Colon (tissue), 2 donors: ENCODE measurements around the gene GLS2.

Experiments used
- FAIRE-seq: peaks from 2 replicates; lab custom pipeline; 2012; peaks lifted over from hg19 to GRCh38; lab: Jason Lieb, UNC
- donor health status: control.
- donor health status: control.

GLS2 gene

DNA sequence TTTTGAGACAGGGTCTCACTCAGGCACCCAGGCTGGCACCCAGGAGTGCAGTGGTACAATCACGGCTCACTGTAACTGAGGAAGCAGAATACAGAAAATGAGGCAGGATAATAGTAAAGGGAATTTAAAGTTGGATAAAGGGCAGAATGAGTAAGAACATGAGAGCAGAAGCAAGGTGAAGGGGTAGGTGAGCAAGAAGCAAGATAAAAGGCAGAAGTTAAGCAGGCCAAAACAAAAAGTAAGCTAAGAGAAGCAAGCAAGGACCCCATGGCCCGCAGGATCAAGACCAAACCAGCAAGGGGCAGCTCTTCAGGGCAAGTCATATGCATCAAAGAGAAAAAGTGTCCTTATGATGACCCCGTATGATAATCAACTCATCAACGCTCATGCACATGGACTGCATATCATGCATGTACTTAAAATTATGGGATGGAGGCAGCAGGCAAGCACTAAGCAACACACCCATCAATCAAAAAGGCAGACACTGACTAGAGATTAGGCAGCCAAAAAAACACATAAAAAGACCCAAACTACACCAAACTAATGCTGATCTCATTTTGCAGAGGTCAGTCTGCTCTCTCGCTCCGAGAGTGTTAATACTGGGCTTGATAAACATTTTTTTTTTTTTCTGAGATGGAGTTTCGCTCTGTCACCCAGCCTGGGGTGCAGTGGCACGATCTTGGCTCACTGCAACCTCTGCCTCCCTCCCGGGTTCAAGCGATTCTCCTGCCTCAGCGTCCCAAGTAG, 50.4 kb downstream of the GLS2 start:
- FAIRE-seq: no peak

DNA sequence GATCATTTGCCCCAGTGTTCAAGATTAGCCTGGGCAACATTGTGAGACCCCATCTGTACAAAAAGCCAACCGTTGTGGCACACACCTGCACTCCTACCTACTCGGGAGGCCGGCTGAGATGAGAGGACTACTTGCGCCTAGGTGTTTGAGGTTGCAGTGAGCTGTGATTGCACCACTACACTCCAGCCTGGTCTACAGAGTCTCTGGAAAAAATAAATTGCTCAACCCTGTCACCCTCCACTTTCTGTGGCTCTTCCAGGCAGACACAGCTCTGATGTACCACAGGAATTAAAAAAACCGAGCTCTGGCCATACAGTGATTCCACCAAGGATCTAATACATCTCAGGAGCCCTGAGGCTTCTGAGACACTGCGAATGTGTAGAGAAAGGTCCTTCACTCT, 53.1 kb downstream of the GLS2 start:
- FAIRE-seq: no peak

DNA sequence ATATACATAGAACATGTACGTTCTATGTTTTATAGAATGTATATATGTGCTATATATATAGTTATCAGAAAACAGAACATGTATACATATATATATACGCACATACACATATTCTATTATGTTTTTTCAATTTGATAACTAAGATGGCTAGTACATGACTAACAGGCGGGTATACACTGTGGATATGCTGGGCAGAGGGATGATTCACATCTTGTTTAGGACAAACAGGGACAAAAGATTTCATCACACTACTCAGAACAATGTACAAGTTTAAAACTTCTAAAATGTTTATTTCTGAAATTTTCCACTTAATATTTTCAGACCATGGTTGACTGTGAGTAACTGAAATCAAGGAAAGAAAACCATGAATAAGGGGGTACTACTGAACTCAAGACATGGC, 56.1 kb downstream of the GLS2 start:
- no peak for FAIRE-seq

DNA sequence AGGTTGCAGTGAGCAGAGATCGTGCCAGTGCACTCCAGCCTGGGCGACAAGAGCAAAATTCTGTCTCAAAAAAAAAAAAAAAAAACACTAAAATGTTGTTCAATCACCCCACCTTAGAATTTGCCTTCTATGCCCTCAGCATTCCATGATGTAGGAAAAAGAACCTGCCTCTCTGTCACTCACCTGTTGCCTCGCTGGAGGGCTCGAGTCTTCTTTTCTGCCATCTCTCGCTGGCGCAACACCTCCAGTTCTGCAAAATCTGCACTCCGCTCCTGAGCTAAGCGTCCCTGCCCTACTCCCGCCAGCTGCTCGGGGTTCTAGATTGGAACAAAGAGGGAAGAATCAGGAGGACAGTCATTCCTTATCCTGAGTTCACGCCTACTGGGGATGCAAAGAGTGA, 56.7 kb downstream of the GLS2 start:
- FAIRE-seq: no peak

DNA sequence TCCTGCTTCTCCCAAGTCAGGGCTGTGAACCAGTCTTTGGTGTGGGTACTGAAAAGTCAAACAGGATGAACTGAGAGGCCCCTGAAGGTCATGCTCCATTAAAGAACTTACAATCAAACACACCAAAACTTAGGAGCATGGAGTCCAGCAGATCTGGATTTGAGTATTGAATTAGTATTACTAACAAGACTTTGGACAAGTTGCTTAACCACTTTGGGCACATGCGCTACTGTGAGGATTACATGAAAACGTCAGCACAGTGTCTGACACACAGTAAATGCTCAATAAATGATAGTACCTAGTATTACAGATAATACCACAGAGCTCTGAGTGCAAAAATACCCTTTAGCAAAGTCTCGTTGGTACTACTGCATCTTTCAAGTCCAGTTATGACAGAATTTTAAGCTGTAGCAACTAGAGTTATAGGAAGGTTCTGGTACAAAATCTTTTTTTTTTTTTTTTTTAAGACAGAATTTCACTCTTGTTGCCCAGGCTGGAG, 62.0 kb downstream of the GLS2 start:
- FAIRE-seq: no peak

DNA sequence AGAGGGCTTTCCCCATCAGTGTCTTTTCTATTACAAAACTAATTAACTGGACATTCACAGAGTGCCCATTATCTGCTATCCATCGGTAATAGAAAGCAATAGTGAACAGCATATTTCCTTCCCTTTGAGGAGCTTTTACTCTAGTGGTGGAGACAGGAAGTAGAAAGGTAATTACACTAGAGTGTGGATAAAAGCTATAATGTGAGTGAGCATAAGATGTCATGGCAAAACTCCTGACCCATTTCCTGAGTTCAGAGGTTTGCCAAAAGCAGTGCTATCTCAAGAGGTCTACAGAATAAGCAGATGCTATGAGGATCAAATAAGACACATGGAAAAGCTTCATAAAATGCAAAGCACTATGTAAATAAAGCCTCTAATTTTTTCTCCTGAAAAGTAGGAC, 62.8 kb downstream of the GLS2 start:
- FAIRE-seq: no peak
